NB4 (cell line): ENCODE measurements around the gene IP6K1.
"Not testable (repeated sequence)": the region's sequence is repeated elsewhere in the genome, so short reads cannot be mapped to it uniquely, and the experiment has no call there.

Source experiments
- CTCF ChIP-seq: IDR thresholded peaks from one replicate; pipeline ENCODE4 v1.5.1; 2012; ENCODE audit warnings: low read depth, low read length
- TF ChIP-seq, protein P1 (sequence below): IDR thresholded peaks from 2 replicates; pipeline ENCODE4 v1.6.1; 2011; ENCODE audit warnings: low read depth, low read length

DNA sequence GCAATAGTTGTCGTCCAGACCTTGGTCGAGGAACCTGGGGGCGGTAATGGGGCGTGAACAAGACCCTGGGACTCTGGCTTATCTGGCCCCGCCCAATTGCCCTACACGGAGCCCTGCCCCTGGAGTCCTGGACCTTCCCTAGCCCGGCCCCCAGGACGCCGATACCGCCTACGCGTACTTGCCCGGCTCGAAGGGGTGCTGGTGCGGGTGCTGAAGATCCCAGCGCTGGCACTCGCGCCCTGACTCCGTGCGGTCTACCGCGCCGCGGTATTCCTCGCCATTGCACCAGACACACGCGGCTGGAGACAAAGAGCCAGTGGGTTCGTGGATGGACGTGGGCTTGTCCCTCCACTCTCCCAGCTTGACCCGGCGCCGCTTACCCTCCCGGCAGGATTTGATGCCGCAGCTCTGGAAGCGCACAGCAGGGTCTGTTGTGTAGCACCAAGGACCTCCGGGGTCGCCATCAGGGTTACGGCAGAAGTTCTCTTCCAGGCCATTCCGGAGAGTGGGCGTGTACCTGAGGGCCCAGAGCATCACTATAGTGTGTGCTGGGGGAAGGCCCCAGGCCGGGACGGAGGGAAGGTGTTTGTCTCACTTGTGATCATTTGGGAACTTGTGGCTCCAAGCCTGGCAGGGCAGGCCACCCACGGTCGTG is 99.4 kb downstream of the IP6K1 start:
- not testable (repeated sequence) for TF ChIP-seq CTCF
- TF ChIP-seq, protein P1, sequence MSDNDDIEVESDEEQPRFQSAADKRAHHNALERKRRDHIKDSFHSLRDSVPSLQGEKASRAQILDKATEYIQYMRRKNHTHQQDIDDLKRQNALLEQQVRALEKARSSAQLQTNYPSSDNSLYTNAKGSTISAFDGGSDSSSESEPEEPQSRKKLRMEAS = not testable (repeated sequence)
